LHCN-M2 (cell line): ENCODE results near the gene TP53BP1. TPM values are rescaled to one million over a fixed set of nuclear protein-coding genes. Genes with fewer than 3 reads are reported as not detected.
"Not testable (repeated sequence)": the region's sequence is repeated elsewhere in the genome, so short reads cannot be mapped to it uniquely, and the experiment has no call there.

Source experiments
- DNase-seq: peaks from one replicate; pipeline ENCODE4 v3.0.0-alpha.2; 2012; ENCODE audit warnings: low read depth
- polyA plus RNA-seq: library from polyadenylated mRNA; unstranded; fragments of >200 nt; gene quantifications from one replicate; pipeline ENCODE4 v1.2.1, GENCODE V29; 2012; ENCODE audit warnings: missing spikeins
- total RNA-seq: library from RNA; depleted of rRNA; stranded (reverse); fragments of >200 nt; gene quantifications from 2 replicates; pipeline ENCODE4 v1.2.3, GENCODE V29; 2014; rRNA removed

The TP53BP1 gene, protein sequence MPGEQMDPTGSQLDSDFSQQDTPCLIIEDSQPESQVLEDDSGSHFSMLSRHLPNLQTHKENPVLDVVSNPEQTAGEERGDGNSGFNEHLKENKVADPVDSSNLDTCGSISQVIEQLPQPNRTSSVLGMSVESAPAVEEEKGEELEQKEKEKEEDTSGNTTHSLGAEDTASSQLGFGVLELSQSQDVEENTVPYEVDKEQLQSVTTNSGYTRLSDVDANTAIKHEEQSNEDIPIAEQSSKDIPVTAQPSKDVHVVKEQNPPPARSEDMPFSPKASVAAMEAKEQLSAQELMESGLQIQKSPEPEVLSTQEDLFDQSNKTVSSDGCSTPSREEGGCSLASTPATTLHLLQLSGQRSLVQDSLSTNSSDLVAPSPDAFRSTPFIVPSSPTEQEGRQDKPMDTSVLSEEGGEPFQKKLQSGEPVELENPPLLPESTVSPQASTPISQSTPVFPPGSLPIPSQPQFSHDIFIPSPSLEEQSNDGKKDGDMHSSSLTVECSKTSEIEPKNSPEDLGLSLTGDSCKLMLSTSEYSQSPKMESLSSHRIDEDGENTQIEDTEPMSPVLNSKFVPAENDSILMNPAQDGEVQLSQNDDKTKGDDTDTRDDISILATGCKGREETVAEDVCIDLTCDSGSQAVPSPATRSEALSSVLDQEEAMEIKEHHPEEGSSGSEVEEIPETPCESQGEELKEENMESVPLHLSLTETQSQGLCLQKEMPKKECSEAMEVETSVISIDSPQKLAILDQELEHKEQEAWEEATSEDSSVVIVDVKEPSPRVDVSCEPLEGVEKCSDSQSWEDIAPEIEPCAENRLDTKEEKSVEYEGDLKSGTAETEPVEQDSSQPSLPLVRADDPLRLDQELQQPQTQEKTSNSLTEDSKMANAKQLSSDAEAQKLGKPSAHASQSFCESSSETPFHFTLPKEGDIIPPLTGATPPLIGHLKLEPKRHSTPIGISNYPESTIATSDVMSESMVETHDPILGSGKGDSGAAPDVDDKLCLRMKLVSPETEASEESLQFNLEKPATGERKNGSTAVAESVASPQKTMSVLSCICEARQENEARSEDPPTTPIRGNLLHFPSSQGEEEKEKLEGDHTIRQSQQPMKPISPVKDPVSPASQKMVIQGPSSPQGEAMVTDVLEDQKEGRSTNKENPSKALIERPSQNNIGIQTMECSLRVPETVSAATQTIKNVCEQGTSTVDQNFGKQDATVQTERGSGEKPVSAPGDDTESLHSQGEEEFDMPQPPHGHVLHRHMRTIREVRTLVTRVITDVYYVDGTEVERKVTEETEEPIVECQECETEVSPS (N-terminal part only)
- total RNA-seq: 37.7 and 46.0 TPM in 2 replicates
- polyA plus RNA-seq: 24.2 TPM

DNA sequence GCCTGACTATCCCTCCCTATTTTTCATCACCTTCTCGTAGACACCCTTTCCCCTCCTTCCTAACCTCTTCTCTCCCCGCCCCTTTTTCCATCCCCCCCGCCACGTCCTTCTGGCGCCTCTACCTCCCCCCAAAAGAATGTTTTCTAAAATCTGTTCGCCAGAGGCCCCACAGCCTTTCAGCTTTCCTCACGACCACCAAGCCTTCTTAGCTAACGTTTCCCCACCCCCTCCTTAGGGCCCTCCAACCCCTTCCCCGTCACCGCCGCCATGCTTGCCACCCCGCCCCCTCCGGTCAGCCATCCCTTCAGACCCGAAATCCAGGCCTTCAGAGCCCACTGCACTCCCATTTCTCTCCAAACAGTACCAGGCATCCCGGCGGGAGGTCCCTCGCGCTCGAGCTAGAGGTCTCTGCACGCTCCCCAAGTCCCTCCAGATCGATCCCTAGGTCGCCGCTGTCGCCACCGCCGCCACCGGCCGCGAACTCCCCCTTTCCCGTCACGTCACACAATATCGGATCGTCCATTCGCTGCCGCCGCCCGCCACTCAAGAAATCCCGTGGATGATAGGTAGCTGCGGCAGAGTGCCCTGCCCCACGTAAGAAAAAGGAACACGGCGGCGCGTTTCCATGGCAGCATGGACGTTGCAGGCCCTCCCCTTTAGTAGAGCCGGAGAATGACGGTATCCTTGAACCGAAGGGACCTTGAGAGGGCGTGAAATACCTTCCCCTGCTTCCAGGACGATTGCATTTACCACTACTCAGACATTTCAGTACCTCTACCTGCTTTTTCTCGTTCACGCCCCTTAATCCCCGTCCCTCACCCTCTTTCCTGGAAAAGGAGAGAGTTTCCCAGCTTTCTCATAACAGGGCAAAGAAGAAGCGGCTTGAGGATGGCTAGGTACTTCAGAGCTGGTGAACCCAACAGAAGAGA, at the start of gene TP53BP1:
TP53BP1 (minus strand) TSS at position 484 of the 929 bp plus-strand sequence; CDS start at position 371, 113 bp downstream.
- DNase-seq: peak; percentile 91

DNA sequence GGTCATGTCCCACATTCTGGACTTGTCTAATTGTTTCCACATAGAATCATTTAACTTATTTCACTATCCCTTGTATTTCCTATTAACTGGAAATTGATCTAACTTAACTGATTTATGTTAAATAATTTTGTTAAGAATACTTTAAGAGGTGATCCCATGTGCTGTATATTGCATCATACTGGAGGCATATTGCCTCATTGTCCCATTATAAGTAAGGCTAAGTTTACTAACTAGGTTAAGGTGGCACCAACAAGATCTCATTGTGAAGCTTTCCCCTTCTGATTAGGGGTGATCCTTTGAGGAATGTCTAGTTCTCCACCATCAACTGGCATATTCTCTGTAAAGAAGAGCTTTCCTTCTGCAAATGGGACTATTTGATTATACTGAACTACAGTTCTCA, 48.8 kb upstream of the TP53BP1 start:
- no peak for DNase-seq

DNA sequence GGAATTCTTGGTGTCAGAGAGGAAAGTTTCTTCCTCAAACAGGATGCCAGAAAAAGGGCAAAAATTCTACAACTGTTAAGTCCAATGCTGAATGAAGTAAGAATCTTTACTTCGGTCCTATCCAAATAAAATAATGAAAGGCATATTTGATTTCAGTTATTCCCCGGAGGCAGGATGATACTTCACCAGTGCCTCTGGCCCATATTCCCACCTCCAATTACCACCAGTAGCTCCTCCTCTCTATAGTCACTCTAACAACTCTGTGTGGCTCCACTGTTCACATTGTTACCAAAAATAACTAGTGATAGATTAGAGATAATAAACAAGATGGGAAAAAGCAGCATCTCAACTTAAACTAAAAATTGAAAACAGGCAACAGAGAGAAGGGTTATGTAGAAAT, 45.1 kb upstream of the TP53BP1 start:
- DNase-seq: no peak

DNA sequence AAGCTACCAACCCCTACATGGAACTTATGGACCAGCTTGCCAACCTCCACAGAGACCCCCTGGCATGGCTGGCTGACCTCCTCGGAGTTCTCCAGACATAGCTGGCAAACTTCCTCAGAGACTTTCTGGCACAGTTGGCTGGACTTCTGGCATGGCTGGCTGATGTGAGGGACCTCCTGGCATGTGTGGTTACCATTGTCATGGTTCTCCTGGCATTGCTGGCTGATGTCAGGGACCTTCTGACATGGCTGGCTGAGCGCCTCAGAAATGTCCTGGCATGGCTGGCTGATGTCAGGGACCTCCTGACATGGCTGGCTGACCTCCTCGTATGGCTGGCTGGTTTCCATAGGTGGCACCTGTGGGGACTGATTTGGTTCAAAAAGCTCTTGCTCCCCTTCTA, 41.9 kb upstream of the TP53BP1 start:
- DNase-seq: no peak

DNA sequence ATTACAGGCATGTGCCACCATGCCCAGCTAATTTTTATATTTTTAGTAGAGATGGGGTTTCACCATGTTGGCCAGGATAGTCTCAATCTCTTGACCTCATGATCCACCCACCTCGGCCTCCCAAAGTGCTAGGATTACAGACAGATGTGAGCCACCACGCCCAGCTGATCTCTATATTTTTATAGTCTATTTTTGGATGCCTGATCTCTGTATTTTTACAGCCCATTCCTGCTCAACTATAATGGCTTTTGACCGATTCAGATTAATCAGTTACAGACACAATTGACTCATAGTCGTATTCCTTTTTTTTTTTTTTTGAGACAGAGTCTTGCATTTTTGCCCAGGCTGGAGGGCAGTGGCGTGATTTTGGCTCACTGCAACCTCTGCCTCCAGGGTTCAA, 39.9 kb upstream of the TP53BP1 start:
- not testable (repeated sequence) for DNase-seq

DNA sequence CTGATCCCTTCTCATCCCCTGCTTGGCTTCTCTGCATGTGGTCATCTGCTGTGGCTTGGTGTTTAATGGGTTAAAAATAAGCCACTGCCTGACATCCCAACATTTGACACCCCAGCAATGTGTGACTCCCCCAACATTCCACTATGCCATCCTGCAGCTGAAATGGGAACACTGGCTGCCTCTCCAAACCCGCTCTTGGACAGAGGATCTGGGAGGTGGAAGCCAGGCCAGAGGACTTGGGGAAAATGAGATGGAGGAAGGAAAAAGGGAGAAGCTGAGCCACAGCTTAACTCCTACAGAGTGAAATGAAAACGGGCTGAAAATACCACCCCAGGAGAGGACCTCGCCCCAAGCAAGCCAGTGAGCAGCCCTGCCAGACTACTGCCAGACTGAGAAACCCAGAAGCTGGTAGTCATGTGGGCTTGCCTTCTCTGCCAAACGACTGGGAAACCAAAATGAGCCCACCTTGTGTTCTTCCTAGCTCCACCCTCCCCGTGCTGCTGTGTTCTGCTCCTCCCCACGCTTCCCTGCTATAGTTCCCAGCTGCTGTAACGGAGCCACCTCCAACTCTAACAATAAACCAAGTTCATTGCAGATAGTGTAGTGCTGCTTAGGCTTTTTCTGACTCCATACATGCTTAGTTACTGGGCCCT, 38.2 kb upstream of the TP53BP1 start:
- no peak for DNase-seq

DNA sequence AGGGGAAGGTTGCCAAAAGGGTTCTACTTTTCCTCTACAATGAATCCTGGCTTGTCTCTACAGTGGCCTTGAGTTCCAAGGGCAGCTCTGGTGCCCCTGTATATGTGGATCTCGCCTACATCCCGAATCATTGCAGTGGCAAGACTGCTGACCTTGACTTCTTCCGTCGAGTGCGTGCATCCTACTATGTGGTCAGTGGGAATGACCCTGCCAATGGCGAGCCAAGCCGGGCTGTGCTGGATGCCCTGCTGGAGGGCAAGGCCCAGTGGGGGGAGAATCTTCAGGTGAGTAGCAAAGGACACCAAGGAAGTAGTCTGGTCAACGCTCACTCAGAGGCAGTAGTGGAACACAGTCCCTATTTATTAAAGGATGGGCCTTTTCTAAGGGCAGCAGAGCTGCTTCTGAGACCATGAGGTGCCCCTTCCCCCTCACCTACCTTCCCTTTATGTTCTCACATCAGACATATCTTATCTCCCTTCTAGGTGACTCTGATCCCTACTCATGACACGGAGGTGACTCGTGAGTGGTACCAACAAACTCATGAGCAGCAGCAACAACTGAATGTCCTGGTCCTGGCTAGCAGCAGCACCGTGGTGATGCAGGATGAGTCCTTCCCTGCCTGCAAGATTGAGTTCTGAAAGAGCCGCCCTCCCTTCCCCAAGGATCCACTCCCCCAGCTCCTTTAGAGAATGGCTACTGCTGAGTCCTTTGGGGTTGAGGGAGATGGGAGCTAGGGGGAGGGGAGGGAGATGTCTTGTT, 36.8 kb upstream of the TP53BP1 start:
- DNase-seq: no peak

DNA sequence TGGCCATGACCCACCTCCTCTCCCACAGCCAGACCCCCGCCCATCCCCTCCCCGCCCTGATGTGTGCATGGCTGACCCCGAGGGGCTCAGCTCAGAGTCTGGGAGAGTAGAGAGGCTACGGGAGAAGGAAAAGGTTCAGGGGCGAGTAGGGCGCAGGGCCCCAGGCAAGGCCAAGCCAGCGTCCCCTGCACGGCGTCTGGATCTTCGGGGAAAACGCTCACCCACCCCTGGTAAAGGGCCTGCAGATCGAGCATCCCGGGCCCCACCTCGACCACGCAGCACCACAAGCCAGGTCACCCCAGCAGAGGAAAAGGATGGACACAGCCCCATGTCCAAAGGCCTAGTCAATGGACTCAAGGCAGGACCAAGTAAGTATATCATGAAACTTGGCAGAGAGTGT, 36.2 kb upstream of the TP53BP1 start:
- DNase-seq: no peak

DNA sequence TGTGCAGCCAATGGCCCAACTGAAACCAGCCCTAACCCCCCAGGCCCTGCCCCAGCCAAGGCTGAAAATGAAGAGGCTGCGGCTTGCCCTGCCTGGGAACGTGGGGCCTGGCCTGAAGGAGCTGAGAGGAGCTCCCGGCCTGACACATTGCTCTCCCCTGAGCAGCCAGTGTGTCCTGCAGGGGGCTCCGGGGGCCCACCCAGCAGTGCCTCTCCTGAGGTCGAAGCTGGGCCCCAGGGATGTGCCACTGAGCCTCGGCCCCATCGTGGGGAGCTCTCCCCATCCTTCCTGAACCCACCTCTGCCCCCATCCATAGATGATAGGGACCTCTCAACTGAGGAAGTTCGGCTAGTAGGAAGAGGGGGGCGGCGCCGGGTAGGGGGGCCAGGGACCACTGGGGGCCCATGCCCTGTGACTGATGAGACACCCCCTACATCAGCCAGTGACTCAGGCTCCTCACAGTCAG, 35.6 kb upstream of the TP53BP1 start:
- no peak for DNase-seq

DNA sequence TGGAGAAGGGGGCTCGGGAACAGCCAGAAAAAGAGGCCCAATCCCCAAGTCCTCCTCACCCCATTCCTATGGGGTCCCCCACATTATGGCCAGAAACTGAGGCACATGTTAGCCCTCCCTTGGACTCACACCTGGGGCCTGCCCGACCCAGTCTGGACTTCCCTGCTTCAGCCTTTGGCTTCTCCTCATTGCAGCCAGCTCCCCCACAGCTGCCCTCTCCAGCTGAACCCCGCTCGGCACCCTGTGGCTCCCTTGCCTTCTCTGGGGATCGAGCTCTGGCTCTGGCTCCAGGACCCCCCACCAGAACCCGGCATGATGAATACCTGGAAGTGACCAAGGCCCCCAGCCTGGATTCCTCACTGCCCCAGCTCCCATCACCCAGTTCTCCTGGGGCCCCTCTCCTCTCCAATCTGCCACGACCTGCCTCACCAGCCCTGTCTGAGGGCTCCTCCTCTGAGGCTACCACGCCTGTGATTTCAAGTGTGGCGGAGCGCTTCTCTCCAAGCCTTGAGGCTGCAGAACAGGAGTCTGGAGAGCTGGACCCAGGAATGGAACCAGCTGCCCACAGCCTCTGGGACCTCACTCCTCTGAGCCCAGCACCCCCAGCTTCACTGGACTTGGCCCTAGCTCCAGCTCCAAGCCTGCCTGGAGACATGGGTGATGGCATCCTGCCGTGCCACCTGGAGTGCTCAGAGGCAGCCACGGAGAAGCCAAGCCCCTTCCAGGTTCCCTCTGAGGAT, 35.0 kb upstream of the TP53BP1 start:
- no peak for DNase-seq

DNA sequence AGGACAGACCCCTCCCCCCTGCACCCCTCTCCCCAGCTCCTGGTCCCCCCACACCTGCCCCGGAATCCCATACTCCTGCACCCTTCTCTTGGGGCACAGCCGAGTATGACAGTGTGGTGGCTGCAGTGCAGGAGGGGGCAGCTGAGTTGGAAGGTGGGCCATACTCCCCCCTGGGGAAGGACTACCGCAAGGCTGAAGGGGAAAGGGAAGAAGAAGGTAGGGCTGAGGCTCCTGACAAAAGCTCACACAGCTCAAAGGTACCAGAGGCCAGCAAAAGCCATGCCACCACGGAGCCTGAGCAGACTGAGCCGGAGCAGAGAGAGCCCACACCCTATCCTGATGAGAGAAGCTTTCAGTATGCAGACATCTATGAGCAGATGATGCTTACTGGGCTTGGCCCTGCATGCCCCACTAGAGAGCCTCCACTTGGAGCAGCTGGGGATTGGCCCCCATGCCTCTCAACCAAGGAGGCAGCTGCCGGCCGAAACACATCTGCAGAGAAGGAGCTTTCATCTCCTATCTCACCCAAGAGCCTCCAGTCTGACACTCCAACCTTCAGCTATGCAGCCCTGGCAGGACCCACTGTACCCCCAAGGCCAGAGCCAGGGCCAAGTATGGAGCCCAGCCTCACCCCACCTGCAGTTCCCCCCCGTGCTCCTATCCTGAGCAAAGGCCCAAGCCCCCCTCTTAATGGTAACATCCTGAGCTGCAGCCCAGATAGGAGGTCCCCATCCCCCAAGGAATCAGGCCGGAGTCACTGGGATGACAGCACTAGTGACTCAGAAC, 34.3 kb upstream of the TP53BP1 start:
- no peak for DNase-seq

DNA sequence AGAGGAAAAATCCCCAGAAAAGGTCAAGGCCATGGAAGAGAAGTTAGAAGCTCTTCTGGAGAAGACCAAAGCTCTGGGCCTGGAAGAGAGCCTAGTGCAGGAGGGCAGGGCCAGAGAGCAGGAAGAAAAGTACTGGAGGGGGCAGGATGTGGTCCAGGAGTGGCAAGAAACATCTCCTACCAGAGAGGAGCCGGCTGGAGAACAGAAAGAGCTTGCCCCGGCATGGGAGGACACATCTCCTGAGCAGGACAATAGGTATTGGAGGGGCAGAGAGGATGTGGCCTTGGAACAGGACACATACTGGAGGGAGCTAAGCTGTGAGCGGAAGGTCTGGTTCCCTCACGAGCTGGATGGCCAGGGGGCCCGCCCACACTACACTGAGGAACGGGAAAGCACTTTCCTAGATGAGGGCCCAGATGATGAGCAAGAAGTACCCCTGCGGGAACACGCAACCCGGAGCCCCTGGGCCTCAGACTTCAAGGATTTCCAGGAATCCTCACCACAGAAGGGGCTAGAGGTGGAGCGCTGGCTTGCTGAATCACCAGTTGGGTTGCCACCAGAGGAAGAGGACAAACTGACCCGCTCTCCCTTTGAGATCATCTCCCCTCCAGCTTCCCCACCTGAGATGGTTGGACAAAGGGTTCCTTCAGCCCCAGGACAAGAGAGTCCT, 33.4 kb upstream of the TP53BP1 start:
- no peak for DNase-seq

DNA sequence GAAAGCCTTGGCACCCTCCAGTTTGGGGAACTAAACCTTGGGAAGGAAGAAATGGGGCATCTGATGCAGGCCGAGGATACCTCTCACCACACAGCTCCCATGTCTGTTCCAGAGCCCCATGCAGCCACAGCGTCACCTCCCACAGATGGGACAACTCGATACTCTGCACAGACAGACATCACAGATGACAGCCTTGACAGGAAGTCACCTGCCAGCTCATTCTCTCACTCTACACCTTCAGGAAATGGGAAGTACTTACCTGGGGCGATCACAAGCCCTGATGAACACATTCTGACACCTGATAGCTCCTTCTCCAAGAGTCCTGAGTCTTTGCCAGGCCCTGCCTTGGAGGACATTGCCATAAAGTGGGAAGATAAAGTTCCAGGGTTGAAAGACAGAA, 32.2 kb upstream of the TP53BP1 start:
- DNase-seq: no peak

DNA sequence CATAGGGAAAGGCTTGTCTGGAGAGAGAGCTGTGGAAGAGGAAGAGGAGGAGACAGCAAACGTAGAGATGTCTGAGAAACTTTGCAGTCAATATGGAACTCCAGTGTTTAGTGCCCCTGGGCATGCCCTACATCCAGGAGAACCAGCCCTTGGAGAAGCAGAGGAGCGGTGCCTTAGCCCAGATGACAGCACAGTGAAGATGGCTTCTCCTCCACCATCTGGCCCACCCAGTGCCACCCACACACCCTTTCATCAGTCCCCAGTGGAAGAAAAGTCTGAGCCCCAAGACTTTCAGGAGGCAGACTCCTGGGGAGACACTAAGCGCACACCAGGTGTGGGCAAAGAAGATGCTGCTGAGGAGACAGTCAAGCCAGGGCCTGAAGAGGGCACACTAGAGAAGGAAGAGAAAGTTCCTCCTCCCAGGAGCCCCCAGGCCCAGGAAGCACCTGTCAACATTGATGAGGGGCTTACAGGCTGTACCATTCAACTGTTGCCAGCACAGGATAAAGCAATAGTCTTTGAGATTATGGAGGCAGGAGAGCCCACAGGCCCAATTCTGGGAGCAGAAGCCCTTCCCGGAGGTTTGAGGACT, 31.4 kb upstream of the TP53BP1 start:
- no peak for DNase-seq

DNA sequence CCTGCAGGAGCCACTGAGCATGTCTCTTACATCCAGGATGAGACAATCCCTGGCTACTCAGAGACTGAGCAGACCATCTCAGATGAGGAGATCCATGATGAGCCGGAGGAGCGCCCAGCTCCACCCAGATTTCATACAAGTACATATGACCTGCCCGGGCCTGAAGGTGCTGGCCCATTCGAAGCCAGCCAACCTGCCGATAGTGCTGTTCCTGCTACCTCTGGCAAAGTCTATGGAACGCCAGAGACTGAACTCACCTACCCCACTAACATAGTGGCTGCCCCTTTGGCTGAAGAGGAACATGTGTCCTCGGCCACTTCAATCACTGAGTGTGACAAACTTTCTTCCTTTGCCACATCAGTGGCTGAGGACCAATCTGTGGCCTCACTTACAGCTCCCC, 30.7 kb upstream of the TP53BP1 start:
- DNase-seq: no peak

DNA sequence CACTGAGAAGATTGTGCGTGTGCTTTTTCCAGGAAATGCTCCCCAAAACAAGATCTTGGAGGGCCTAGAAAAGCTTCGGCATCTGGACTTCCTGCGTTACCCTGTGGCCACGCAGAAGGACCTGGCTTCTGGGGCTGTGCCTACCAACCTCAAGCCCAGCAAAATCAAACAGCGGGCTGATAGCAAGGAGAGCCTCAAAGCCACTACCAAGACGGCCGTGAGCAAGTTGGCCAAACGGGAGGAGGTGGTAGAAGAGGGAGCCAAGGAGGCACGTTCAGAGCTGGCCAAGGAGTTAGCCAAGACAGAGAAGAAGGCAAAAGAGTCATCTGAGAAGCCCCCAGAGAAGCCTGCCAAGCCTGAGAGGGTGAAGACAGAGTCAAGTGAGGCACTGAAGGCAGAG, 29.3 kb upstream of the TP53BP1 start:
- DNase-seq: no peak

DNA sequence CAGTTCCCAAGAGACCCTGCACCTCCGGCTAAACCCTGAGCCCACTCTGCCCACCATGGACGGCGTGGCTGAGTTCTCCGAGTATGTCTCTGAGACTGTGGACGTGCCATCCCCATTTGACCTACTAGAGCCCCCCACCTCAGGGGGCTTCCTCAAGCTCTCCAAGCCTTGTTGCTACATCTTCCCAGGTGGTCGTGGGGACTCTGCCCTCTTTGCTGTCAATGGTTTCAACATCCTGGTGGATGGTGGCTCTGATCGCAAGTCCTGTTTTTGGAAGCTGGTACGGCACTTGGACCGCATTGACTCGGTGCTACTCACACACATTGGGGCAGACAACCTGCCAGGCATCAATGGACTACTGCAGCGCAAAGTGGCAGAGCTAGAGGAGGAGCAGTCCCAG, 28.5 kb upstream of the TP53BP1 start:
- no peak for DNase-seq
